SK-N-MC (cell line): ENCODE data around the gene RPS2.

Source experiments
- EZH2 ChIP-seq: fragments of 200-600 bp; sonication (generic); IDR thresholded peaks from one replicate; pipeline ENCODE4 v1.6.1; 2017; ENCODE audit warnings: antibody characterized with exemption
- POLR2AphosphoS5 ChIP-seq: IDR thresholded peaks from 2 replicates; pipeline ENCODE4 v1.6.1; 2012; ENCODE audit warnings: mild to moderate bottlenecking, low read depth, low read length, borderline replicate concordance

- no peak for TF ChIP-seq EZH2
- TF ChIP-seq POLR2AphosphoS5 = no peak
Measured at GRCh38 chr16:2001456-2002355, 37.1 kb upstream of the RPS2 start.
